Measurements from ENCODE around the gene KLHDC4. TPM values are rescaled to one million over a fixed set of nuclear protein-coding genes. Genes with fewer than 3 reads are reported as not detected.

The KLHDC4 gene
- total RNA-seq, 1 donor from 2014 or later = 29.8 TPM

DNA sequence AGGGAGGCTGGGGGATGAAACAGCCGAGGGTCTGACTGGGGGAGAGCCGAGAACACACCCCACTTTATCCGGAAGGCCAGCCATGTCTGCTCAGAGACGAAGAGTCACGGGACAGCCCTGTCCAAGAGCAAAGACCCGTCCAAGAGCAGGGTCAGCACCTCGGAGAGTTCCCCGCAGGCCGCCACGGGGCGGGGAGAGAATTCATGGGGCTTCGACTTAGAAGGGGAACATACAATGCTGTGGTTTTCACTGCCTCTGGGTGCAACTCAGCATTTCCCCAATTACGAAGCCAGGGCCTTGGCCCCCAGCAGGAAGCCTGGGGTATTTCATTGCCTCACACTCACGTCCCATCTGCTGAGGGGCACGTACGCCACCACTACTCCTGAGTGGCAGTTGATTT lies 104.2 kb downstream of the KLHDC4 start:
- H3K9me3 Mint-ChIP-seq (ENCODE audit: unreplicated experiment) = peaks cover 2% of the 10 kb centered on the region
- no peak for FAIRE-seq
- Histone ChIP-seq H3K36me3 (ENCODE audit: insufficient read depth, low read length) (no peaks in the 10 kb centered on the region), H3K27ac (ENCODE audit: low read depth, low read length) (no peak overlapping the region), H2AFZ (ENCODE audit: low read depth, low read length) (no peak overlapping the region), H3K9ac (ENCODE audit: low read length) (no peak overlapping the region), H3K4me1 (ENCODE audit: insufficient read depth, low read length) (no peaks in the 10 kb centered on the region), H3K4me3 (ENCODE audit: insufficient read depth, low read depth, low read length) (no peak overlapping the region), H3K27me3 (ENCODE audit: insufficient read depth, low read length) (peaks cover 11% of the 10 kb centered on the region), H3K79me2 (ENCODE audit: insufficient read depth, low read length) (no peaks in the 10 kb centered on the region), H3K4me2 (ENCODE audit: low read length) (no peak overlapping the region), H4K20me1 (ENCODE audit: insufficient read depth, low read length) (no peaks in the 10 kb centered on the region), H3K9me3 (ENCODE audit: insufficient read depth, low read depth, low read length) (peaks cover 5% of the 10 kb centered on the region)
- no peaks in the 10 kb centered on the region for H3K4me1 Mint-ChIP-seq (ENCODE audit: low read depth, unreplicated experiment)
- H3K4me3 Mint-ChIP-seq (ENCODE audit: unreplicated experiment) = no peak overlapping the region
- peaks cover 7% of the 10 kb centered on the region for H3K27me3 Mint-ChIP-seq (ENCODE audit: low read depth, unreplicated experiment)
- H3K27ac Mint-ChIP-seq (ENCODE audit: unreplicated experiment) = no peak overlapping the region
- H3K36me3 Mint-ChIP-seq (ENCODE audit: low read depth, unreplicated experiment) = no peaks in the 10 kb centered on the region
- TF ChIP-seq EZH2 (IDR thresholded peaks at IDR 0.05; ENCODE audit: insufficient read depth, low read length) = no peak
- TF ChIP-seq, protein P1, sequence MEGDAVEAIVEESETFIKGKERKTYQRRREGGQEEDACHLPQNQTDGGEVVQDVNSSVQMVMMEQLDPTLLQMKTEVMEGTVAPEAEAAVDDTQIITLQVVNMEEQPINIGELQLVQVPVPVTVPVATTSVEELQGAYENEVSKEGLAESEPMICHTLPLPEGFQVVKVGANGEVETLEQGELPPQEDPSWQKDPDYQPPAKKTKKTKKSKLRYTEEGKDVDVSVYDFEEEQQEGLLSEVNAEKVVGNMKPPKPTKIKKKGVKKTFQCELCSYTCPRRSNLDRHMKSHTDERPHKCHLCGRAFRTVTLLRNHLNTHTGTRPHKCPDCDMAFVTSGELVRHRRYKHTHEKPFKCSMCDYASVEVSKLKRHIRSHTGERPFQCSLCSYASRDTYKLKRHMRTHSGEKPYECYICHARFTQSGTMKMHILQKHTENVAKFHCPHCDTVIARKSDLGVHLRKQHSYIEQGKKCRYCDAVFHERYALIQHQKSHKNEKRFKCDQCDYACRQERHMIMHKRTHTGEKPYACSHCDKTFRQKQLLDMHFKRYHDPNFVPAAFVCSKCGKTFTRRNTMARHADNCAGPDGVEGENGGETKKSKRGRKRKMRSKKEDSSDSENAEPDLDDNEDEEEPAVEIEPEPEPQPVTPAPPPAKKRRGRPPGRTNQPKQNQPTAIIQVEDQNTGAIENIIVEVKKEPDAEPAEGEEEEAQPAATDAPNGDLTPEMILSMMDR (IDR thresholded peaks at IDR 0.05; ENCODE audit: insufficient read depth, low read depth, low read length) = peak; percentile 3
- DNase-seq (ENCODE audit: low read depth) = peak; percentile 9

- TF ChIP-seq, protein P1 (IDR thresholded peaks at IDR 0.05; ENCODE audit: insufficient read depth, low read depth, low read length) = no peak
- no peak for TF ChIP-seq EZH2 (IDR thresholded peaks at IDR 0.05; ENCODE audit: insufficient read depth, low read length)
- H3K36me3 Mint-ChIP-seq (ENCODE audit: low read depth, unreplicated experiment) = peaks cover 2% of the 10 kb centered on the region
- H3K27ac Mint-ChIP-seq (ENCODE audit: unreplicated experiment) = no peak overlapping the region
- H3K27me3 ChIP-seq (ENCODE audit: insufficient read depth, low read length) = peaks cover 14% of the 10 kb centered on the region
- no peak overlapping the region for H2AFZ ChIP-seq (ENCODE audit: low read depth, low read length)
- no peaks in the 10 kb centered on the region for H3K79me2 ChIP-seq (ENCODE audit: insufficient read depth, low read length)
- peaks cover 9% of the 10 kb centered on the region for H3K27me3 Mint-ChIP-seq (ENCODE audit: low read depth, unreplicated experiment)
- H3K4me1 ChIP-seq (ENCODE audit: insufficient read depth, low read length) = no peaks in the 10 kb centered on the region
- no peak overlapping the region for H3K4me3 ChIP-seq (ENCODE audit: insufficient read depth, low read depth, low read length)
- peaks cover 5% of the 10 kb centered on the region for H3K9me3 ChIP-seq (ENCODE audit: insufficient read depth, low read depth, low read length)
- H3K4me1 Mint-ChIP-seq (ENCODE audit: low read depth, unreplicated experiment) = no peaks in the 10 kb centered on the region
- no peak overlapping the region for H3K4me2 ChIP-seq (ENCODE audit: low read length)
- no peak for FAIRE-seq
- no peaks in the 10 kb centered on the region for H3K36me3 ChIP-seq (ENCODE audit: insufficient read depth, low read length)
- no peak for DNase-seq (ENCODE audit: low read depth)
- H3K4me3 Mint-ChIP-seq (ENCODE audit: unreplicated experiment) = no peak overlapping the region
- no peak overlapping the region for H3K27ac ChIP-seq (ENCODE audit: low read depth, low read length)
- H3K9ac ChIP-seq (ENCODE audit: low read length) = no peak overlapping the region
- H4K20me1 ChIP-seq (ENCODE audit: insufficient read depth, low read length) = no peaks in the 10 kb centered on the region
- peaks cover 2% of the 10 kb centered on the region for H3K9me3 Mint-ChIP-seq (ENCODE audit: unreplicated experiment)
Observed at GRCh38 chr16:87658564-87659225, 107.1 kb downstream of the KLHDC4 start.

Other genes starting within 250 kb of the KLHDC4 start
- 8.6 and 9.3 TPM in 2 replicates for gene JPH3, start 163.5 kb downstream of the KLHDC4 start, total RNA-seq
- 815 and 816 TPM in 2 replicates for gene SLC7A5, start 103.5 kb upstream of the KLHDC4 start, total RNA-seq
- not detected in 2 replicates for gene CA5A, start 170.5 kb upstream of the KLHDC4 start, total RNA-seq
- gene BANP, start 185.4 kb upstream of the KLHDC4 start, total RNA-seq = 26.0 and 28.9 TPM in 2 replicates

Measured in astrocyte (in vitro differentiated cells and primary cell).